GM10248 (cell line): Measurements from ENCODE around the gene HPD.
"Not testable (repeated sequence)": the region's sequence is repeated elsewhere in the genome, so short reads cannot be mapped to it uniquely, and the experiment has no call there.

Experiments
- CTCF ChIA-PET: fragments of 300-600 bp; sonication (Branson Sonifier 250); formaldehyde crosslinking; extraction: SDS; loops from one replicate; lab custom pipeline; 2021; ENCODE audit warnings: antibody characterized with exemption; lab: Yijun Ruan, JAX
- POLR2A ChIA-PET: fragments of 350-650 bp; sonication (Branson Sonifier 250); formaldehyde crosslinking; extraction: SDS; loops from one replicate; lab custom pipeline; 2020; ENCODE audit warnings: antibody characterized with exemption; lab: Yijun Ruan, JAX
- DNase-seq: peaks from one replicate; pipeline ENCODE4 v3.0.0; 2012; ENCODE audit errors: extremely low spot score
- TF ChIP-seq, protein P1 (sequence below): IDR thresholded peaks from 2 replicates; pipeline ENCODE4 v1.5.1; 2012; ENCODE audit warnings: mild to moderate bottlenecking, low read depth; ENCODE audit errors: extremely low read depth, missing control alignments, control extremely low read depth

Gene HPD

DNA sequence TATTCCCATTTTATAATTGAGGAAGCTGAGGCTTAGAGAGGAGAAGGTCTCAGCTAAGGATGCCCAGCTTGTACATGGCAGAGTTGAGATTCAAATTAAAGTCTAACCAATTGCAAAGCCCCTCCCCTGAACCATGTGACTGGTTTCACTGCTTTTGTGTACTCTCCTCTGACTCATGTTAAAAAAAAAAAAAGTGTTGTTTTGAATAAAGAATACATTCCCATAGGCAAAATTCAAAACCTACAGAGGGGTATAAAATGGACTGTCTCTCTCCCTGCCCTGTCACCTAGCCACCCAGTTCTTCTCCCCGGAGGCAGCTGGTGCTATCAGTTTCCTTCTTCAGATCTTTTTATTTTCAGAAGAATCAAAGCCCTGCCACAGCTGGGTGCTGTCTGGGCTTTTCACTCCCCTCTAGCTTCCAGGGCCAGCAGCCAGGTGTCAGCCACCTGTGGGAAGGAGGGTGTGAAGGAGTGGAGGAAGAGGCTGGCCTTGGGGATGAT is 35.4 kb upstream of the HPD start:
- no peak for DNase-seq
- TF ChIP-seq, protein P1, sequence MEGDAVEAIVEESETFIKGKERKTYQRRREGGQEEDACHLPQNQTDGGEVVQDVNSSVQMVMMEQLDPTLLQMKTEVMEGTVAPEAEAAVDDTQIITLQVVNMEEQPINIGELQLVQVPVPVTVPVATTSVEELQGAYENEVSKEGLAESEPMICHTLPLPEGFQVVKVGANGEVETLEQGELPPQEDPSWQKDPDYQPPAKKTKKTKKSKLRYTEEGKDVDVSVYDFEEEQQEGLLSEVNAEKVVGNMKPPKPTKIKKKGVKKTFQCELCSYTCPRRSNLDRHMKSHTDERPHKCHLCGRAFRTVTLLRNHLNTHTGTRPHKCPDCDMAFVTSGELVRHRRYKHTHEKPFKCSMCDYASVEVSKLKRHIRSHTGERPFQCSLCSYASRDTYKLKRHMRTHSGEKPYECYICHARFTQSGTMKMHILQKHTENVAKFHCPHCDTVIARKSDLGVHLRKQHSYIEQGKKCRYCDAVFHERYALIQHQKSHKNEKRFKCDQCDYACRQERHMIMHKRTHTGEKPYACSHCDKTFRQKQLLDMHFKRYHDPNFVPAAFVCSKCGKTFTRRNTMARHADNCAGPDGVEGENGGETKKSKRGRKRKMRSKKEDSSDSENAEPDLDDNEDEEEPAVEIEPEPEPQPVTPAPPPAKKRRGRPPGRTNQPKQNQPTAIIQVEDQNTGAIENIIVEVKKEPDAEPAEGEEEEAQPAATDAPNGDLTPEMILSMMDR = no peak

DNA sequence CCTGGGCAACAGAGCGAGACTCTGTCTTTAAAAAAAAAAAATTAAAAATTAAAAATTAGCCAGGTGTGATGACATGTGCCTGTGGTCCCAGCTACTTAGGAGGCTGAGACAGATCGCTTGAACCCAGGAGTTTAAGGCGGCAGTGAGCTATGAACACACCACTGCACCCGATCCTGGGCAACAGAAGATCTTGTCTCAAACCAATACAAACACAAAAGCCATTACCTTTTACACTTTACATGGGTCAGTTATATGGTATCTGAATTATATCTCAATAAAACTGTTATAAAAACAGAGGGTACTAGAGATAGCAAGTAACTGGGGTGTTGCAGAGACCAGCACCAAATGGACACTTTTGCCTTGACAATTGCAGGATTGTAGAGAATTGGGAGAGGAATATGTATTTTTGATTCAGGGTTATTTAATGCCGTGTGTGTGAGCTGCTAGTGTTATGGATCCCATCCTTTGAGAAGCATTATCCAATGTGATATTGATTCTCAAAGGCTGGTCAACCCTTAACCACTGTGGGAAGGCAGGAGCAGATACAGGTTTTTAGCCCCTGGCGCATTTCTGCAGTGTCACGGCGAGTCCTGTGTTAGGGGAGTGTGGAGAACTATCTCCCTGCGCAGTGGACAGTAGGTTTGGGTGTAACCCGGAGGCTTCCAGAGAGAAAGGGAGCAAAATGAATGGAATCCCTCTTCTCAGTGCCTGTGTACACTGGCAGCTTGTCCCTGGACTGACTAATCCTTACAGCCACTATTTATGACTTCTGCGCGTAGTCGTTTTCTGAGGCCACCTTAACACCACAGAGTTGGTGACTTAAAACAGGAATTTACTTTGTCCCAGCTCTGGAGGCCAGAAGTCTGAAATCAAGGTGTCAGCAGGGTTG is 34.3 kb upstream of the HPD start:
- DNase-seq = no peak
- CTCF ChIA-PET = interaction anchor here (1.0 to 7.8 kb wide), 7 partner anchors 10 to 129 kb away, joined by 3 to 102 read pairs (median 6); partner anchors contain the start of genes CFAP251 and RHOF
- TF ChIP-seq, protein P1 = no peak
- POLR2A ChIA-PET = no interaction called here

More for the DNA sequence above, 35.4 kb upstream of the HPD start:
- POLR2A ChIA-PET = no interaction called here
- CTCF ChIA-PET = interaction anchor here (1.0 to 7.8 kb wide), 7 partner anchors 9 to 130 kb away, joined by 3 to 102 read pairs (median 6); partner anchors contain the start of genes CFAP251 and RHOF

DNA sequence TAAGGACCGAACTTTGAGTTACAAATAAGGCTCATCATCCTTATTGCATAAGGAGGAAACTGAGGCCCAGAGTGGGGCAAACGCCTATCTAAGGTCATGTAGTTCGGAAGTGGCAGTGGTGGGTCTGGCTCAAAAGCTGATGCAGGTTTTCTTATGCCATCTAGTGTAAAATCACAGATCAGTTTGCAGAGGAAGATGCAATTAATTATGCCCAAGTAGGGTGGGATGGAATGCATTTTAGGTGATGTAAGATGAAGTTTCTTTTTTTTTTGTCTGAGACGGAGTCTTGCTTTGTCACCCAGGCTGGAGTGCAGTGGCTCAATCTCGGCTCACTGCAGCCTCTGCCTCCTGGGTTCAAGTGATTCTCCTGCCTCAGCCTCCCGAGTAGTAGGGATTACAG is 31.0 kb upstream of the HPD start:
- DNase-seq, POLR2A ChIA-PET: not testable (repeated sequence)
- CTCF ChIA-PET = interaction anchor here (1.5 to 7.8 kb wide), 3 partner anchors 9 to 94 kb away, joined by 3 to 102 read pairs (median 4); partner anchors contain the start of gene RHOF

DNA sequence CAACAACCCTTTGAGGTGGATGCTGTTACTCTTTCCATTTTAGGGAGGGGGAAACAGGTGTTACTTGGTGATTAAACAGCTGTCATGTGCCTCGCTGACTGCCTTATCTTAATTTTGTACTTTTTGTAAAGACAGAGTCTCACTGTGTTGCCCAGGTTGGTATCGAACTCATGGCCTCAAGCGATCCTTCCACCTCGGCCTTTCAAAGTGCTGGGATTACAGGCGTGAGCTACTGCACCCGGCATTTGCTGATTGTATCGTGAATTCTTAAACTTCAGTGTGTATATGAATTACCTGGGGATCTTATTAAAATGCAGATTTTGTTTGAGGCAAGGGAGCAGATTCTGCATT is 30.6 kb upstream of the HPD start:
- ChIA-PET POLR2A (interaction anchor here (1.2 kb wide), 1 partner anchor 29 kb away, joined by 4 read pairs; no protein-coding TSS in a partner anchor), CTCF (interaction anchor here (1.2 to 7.8 kb wide), 5 partner anchors 9 to 166 kb away, joined by 3 to 102 read pairs (median 4); partner anchors contain the start of gene RHOF)
- TF ChIP-seq, protein P1 = no peak
- no peak for DNase-seq

DNA sequence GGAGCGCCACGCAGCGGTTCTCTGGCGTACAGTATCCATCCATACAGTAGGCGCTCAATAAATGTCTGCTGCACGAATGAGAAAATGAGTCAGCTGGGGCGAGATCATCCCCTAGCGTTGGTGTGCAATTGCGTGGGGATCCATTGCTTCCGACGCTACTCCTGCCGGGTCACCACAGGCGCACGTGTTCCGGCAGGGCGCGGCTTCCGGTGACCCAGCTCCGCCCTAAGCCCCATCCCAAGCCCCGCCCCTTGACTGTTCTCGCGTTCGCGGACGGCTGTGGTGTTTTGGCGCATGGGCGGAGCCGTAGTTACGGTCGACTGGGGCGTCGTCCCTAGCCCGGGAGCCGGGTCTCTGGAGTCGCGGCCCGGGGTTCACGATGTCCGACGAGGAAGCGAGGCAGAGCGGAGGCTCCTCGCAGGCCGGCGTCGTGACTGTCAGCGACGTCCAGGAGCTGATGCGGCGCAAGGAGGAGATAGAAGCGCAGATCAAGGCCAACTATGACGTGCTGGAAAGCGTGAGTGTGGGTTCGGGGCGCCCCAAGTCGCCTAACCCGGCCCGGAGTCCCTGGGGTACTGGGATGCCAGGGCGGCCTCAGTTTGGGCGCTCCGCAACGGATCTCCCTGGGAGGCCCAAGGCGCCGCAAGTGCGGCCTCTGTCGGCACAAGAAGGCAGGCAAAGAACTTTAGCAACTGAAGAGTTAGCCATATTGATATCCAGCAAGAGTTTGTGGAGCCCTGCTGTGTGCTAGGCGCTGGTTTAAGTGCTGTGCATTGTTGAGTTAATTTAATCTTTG is 30.0 kb upstream of the HPD start, which contains the start of gene PSMD9:
TSS of gene PSMD9 (plus strand) at position 313 of the 796 bp plus-strand sequence. CDS start at position 380, 67 bp downstream.
- POLR2A ChIA-PET = interaction anchor here (0.8 to 1.2 kb wide), 3 partner anchors 29 to 94 kb away, joined by 3 to 4 read pairs (median 4); partner anchors contain the start of gene SETD1B
- peak; percentile 99 for DNase-seq
- CTCF ChIA-PET = interaction anchor here (0.7 to 7.8 kb wide), 20 partner anchors 9 to 166 kb away, joined by 3 to 102 read pairs (median 4); partner anchors contain the start of gene RHOF
- TF ChIP-seq, protein P1 = peak; percentile 66

DNA sequence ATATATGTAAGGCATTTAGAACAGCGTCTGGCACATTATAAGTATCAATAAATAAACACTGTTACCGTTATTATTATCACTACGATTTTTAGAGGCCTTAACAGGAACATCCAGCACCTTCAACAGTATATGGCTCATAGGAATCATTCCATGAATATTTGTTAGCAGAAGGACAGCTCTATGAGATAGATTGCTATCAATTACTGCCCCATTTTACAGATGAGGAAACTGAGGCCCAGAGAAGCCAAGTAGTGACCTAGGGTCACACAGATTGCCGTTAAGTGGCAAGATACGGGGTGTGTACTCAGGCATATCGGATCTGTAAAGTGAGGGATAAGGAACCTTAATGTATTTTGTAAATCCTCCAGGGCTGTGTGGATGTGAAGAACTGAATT is 29.4 kb upstream of the HPD start:
- no peak for DNase-seq
- CTCF ChIA-PET = interaction anchor here (0.9 to 7.8 kb wide), 23 partner anchors 8 to 189 kb away, joined by 3 to 102 read pairs (median 4); partner anchors contain the start of gene RHOF
- POLR2A ChIA-PET = interaction anchor here (0.8 to 1.2 kb wide), 3 partner anchors 28 to 94 kb away, joined by 3 to 4 read pairs (median 4); partner anchors contain the start of gene SETD1B
- TF ChIP-seq, protein P1 = no peak

DNA sequence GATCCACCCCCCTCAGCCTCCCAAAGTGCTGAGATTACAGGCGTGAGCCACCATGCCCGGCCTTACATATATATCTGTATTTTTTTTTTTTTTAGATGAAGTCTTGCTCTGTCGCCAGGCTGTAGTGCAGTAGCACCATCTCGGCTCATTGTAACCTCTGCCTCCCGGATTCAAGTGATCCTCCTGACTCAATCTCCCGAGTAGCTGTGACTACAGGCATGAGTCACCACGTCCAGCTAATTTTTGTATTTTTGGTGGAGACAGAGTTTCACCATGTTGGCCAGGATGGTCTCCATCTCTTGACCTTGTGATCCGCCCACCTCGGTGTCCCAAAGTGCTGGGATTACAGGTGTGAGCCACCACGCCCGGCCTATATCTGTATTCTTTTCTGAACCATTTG is 26.5 kb upstream of the HPD start:
- CTCF ChIA-PET = interaction anchor here (0.9 kb wide), 1 partner anchor 31 kb away, joined by 3 read pairs; no protein-coding TSS in a partner anchor
- POLR2A ChIA-PET, DNase-seq: not testable (repeated sequence)
